ENCODE measurements around the gene SLC12A9.
"Not testable (repeated sequence)": the region's sequence is repeated elsewhere in the genome, so short reads cannot be mapped to it uniquely, and the experiment has no call there.

SLC12A9 gene

DNA sequence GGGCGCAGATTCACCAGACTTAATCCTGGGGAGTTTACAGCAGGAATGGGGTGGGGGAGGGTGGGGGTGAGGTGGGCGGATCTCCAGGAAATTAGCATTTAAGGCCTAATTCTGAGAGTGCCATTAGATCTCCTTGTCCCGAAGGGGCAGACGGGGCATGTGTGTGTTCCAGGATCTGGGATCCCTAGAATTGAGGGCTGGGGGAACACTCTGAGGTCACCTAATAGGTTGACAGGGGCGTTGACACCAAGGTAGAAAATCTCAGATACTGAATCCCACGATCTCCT, 15.8 kb upstream of the SLC12A9 start:
- H3K4me3 ChIP-seq (ENCODE audit: low read depth, low read length), result peak overlapping the region; percentile 40
- TF ChIP-seq, protein P1, sequence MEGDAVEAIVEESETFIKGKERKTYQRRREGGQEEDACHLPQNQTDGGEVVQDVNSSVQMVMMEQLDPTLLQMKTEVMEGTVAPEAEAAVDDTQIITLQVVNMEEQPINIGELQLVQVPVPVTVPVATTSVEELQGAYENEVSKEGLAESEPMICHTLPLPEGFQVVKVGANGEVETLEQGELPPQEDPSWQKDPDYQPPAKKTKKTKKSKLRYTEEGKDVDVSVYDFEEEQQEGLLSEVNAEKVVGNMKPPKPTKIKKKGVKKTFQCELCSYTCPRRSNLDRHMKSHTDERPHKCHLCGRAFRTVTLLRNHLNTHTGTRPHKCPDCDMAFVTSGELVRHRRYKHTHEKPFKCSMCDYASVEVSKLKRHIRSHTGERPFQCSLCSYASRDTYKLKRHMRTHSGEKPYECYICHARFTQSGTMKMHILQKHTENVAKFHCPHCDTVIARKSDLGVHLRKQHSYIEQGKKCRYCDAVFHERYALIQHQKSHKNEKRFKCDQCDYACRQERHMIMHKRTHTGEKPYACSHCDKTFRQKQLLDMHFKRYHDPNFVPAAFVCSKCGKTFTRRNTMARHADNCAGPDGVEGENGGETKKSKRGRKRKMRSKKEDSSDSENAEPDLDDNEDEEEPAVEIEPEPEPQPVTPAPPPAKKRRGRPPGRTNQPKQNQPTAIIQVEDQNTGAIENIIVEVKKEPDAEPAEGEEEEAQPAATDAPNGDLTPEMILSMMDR (IDR thresholded peaks at IDR 0.05; ENCODE audit: low read depth, low read length), result no peak

DNA sequence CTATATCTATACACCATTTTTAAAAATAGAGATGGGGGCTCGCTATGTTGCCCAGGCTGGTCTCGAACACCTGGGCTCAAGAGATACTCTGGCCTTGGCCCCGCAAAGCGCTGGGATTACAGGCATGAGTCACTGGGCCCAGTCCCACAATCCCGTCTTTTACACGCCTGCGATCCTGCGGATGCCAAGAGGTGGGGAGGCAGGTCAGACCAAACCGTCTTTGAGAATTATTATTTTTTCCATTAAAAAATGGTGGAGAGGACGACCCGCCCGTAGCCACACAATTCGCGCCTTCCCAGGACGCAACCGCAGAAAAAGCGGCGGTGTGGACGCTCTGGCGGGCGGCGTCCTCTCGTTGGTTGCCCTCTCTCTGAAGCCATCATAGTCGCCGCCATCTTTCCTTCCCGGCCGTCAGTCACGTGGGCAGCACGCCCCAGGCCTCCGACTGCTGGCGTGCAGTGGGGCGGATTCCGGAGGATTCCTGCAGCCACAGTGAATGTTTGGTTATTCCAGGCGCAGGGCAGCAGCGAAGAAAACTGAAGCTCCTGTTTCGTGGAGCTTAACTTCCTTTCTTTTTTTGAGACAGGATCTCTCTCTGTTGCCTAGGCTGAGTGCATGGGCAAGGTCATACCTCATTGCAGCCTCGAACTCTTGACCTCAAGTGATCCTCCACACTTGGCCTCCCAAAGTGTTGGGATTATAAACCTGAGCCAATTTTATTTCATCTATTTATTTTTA, 15.2 kb upstream of the SLC12A9 start:
- peak overlapping the region; percentile 40 for H3K4me3 ChIP-seq (ENCODE audit: low read depth, low read length)
- TF ChIP-seq, protein P1 (IDR thresholded peaks at IDR 0.05; ENCODE audit: low read depth, low read length), result no peak

DNA sequence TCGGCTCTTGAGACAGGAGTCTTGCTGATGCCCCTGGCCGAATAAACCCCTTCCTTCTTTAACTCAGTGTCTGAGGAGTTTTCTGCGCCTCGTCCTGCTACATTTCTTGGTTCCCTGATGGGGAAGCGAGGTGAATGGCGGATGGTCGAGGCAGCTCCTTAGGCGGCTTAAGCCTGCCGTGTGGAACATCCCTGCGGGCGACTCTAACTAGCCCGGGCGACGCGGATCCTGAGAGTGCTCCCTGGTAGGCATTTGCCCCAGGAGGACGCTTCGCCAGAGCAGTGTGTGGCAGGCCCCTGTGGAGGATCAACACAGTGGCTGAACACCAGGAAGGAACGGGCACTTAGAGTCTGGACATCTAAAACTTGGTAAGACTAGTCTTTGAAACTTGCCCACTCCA, 13.2 kb upstream of the SLC12A9 start:
- TF ChIP-seq, protein P1 (IDR thresholded peaks at IDR 0.05; ENCODE audit: low read depth, low read length), result no peak

DNA sequence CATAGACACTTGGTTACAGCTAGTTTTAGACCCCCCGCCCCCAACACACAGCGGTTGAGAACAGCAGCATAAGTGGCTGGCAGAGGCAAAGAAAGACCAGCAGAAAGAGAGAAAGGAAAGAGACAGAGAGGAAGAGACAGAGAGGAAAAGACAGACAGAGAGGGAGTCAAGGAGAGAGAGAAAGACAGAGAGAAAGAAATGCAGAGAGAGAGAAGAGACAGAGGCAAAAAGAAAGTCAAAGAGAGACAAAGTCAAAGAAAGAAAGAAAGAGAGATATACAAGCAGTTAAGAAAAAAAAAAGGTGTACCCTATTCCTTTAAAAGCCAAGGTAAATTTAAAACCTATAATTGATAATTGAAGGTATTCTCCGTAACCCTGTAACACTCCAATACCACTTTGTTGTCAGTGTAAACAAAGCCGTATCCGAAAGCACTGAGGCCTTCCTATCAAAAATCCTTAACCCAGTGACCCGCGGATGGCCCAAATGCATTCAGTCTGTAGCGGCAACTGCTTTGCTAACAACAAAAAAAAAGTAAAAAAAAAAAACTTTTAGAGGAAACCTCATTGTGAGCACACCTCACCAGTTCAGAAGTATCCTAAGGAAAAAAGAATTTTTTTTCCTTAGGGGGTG, 11.9 kb upstream of the SLC12A9 start:
- TF ChIP-seq, protein P1 (IDR thresholded peaks at IDR 0.05; ENCODE audit: low read depth, low read length), result no peak
- no peak overlapping the region for H3K4me3 ChIP-seq (ENCODE audit: low read depth, low read length)

More for the DNA sequence above, 13.2 kb upstream of the SLC12A9 start:
- no peak overlapping the region for H3K4me3 ChIP-seq (ENCODE audit: low read depth, low read length)

DNA sequence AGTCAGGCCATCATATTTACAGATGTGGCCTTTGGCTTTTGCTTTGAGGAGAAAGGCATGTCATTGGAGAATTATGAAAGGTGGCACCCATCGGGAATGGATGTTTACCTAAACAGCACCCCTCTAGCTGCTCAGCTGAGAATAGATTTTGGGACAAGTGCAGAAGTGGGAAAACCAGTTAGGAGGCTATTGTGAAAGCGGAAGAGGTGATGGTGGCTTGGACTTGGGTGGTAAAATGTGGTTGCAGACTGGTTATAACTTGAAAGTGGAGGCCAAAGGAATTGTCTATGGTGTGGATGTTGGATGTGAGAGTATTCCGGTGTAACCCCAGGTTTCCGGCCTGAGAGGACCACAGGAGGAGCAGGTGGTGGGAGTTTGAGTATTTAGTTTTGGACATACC, 5.2 kb upstream of the SLC12A9 start:
- H3K4me3 ChIP-seq (ENCODE audit: low read depth, low read length), result no peak overlapping the region
- TF ChIP-seq, protein P1 (IDR thresholded peaks at IDR 0.05; ENCODE audit: low read depth, low read length), result no peak

DNA sequence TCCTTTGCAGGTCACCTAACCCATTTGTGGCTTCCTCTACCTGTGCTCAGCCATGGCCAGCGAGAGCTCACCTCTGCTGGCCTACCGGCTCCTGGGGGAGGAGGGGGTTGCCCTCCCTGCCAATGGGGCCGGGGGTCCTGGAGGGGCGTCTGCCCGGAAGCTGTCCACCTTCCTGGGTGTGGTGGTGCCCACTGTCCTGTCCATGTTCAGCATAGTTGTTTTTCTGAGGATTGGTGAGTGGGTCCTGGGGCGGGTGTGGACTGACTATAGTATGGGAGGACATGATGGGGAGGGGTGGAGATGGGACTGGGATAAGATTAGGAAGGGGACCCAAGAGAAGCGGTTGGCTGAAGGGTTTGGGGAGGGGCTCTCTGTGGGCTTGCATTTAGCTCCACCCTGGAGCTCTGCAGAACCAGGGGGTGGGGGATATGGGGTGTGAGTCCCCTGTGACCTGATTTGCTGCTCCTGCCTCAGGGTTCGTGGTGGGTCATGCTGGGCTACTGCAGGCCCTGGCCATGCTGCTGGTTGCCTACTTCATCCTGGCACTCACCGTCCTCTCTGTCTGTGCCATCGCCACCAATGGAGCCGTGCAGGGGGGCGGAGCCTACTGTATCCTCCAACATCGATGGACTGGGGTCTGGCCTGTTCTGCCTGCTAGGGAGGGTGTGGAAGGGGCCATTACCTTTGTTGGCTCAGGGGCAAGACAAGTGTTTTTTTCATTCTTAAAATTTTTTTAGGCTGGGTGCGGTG, 1.8 kb downstream of the SLC12A9 start:
- no peak overlapping the region for H3K4me3 ChIP-seq (ENCODE audit: low read depth, low read length)
- TF ChIP-seq, protein P1 (IDR thresholded peaks at IDR 0.05; ENCODE audit: low read depth, low read length), result no peak

DNA sequence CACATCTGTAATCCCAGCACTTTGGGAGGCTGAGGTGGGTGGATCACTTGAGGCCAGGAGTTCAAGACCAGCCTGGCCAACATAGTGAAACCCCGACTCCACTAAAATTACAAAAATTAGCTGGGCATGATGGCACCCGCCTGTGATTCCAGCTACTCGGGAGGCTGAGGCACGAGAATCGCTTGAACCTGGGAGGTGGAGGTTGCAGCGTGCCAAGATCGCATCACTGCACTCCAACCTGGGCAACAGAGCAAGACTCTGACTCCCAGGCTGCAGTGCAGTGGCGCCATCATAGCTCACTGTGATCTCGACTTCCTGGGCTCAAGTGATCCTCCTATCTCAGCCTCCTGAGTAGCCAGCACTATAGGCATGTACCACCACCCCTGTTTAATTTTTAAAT, 2.4 kb downstream of the SLC12A9 start:
- H3K4me3 ChIP-seq (ENCODE audit: low read depth, low read length), result not testable (repeated sequence)
